Measurements from ENCODE around the gene B3GNT5.

GRCh38 chr3:183265834-183266417, 12.9 kb downstream of the B3GNT5 start:
- TF ChIP-seq CTCF (IDR thresholded peaks at IDR 0.05 in 4 of 5, conservative IDR thresholded peaks at IDR 0.05 in 1 of 5) (no peak), POLR2A (IDR thresholded peaks at IDR 0.05) (no peak)

All from gastrocnemius medialis (tissue), 4 donors.